ENCODE results near the gene RABGAP1L. TPM values are rescaled to one million over a fixed set of nuclear protein-coding genes. Genes with fewer than 3 reads are reported as not detected.

The RABGAP1L gene
- total RNA-seq, 2 experiments from 2014 or later, result 76.8 to 80.5 TPM

GRCh38 chr1:174768949-174769348, 609.6 kb downstream of the RABGAP1L start:
- no peaks in the 10 kb centered on the region for H3K27me3 Mint-ChIP-seq
- H3K9me3 Mint-ChIP-seq, result no peaks in the 10 kb centered on the region
- CTCF ChIA-PET, result interaction anchor here (0.9 kb wide), 1 partner anchor 31 kb away, joined by 3 read pairs; no protein-coding TSS in a partner anchor
- DNase-seq, result no peak
- POLR2A ChIA-PET, result interaction anchor here (0.6 kb wide), 1 partner anchor 230 kb away, joined by 3 read pairs; no protein-coding TSS in a partner anchor
- H3K36me3 Mint-ChIP-seq (ENCODE audit: low read depth), result no peaks in the 10 kb centered on the region
- no peak overlapping the region for H3K4me3 Mint-ChIP-seq
- no peak overlapping the region for H3K27ac Mint-ChIP-seq
- peaks cover 6% of the 10 kb centered on the region for H3K4me1 Mint-ChIP-seq

- Mint-ChIP-seq H3K36me3 (ENCODE audit: low read depth) (no peaks in the 10 kb centered on the region), H3K27ac (no peak overlapping the region), H3K27me3 (no peaks in the 10 kb centered on the region), H3K9me3 (no peaks in the 10 kb centered on the region), H3K4me3 (no peak overlapping the region), H3K4me1 (peaks cover 6% of the 10 kb centered on the region)
- DNase-seq, result no peak
- ChIA-PET POLR2A (no interaction called here), CTCF (interaction anchor here (0.9 to 2.1 kb wide), 4 partner anchors 30 to 229 kb away, joined by 3 to 11 read pairs (median 6); no protein-coding TSS in a partner anchor)
These were observed 610.7 kb downstream of the RABGAP1L start for GRCh38 chr1:174769961-174770549.

- Mint-ChIP-seq H3K4me3 (no peak overlapping the region), H3K27ac (no peak overlapping the region), H3K9me3 (no peaks in the 10 kb centered on the region), H3K4me1 (no peaks in the 10 kb centered on the region), H3K36me3 (ENCODE audit: low read depth) (peaks cover 3% of the 10 kb centered on the region), H3K27me3 (no peaks in the 10 kb centered on the region)
- ChIA-PET POLR2A (no interaction called here), CTCF (interaction anchor here (1.2 kb wide), 1 partner anchor 25 kb away, joined by 3 read pairs; no protein-coding TSS in a partner anchor)
- no peak for DNase-seq
These were observed 616.3 kb downstream of the RABGAP1L start for GRCh38 chr1:174775621-174776020.

- Mint-ChIP-seq H3K9me3 (no peaks in the 10 kb centered on the region), H3K4me1 (no peaks in the 10 kb centered on the region), H3K4me3 (no peak overlapping the region), H3K27me3 (no peaks in the 10 kb centered on the region), H3K36me3 (ENCODE audit: low read depth) (peaks cover 3% of the 10 kb centered on the region), H3K27ac (no peak overlapping the region)
- ChIA-PET POLR2A (no interaction called here), CTCF (no interaction called here)
- no peak for DNase-seq
These were observed 617.9 kb downstream of the RABGAP1L start for GRCh38 chr1:174777262-174777661.

GRCh38 chr1:174785510-174785909, 626.2 kb downstream of the RABGAP1L start:
- H3K4me1 Mint-ChIP-seq, result peaks cover 12% of the 10 kb centered on the region
- POLR2A ChIA-PET, result interaction anchor here (1.6 kb wide), 1 partner anchor 14 kb away, joined by 6 read pairs; no protein-coding TSS in a partner anchor
- no peaks in the 10 kb centered on the region for H3K9me3 Mint-ChIP-seq

GRCh38 chr1:174786358-174786757, 627.0 kb downstream of the RABGAP1L start:
- peaks cover 12% of the 10 kb centered on the region for H3K4me1 Mint-ChIP-seq
- H3K4me3 Mint-ChIP-seq, result no peak overlapping the region
- ChIA-PET CTCF (interaction anchor here (1.0 kb wide), 1 partner anchor 243 kb away, joined by 3 read pairs; no protein-coding TSS in a partner anchor), POLR2A (interaction anchor here (1.6 kb wide), 1 partner anchor 13 kb away, joined by 6 read pairs; no protein-coding TSS in a partner anchor)
- peaks cover 3% of the 10 kb centered on the region for H3K27me3 Mint-ChIP-seq
- no peak overlapping the region for H3K27ac Mint-ChIP-seq
- H3K36me3 Mint-ChIP-seq (ENCODE audit: low read depth), result no peaks in the 10 kb centered on the region
- DNase-seq, result no peak
- H3K9me3 Mint-ChIP-seq, result no peaks in the 10 kb centered on the region

More at GRCh38 chr1:174785510-174785909, 626.2 kb downstream of the RABGAP1L start:
- H3K36me3 Mint-ChIP-seq (ENCODE audit: low read depth), result no peaks in the 10 kb centered on the region
- no peak overlapping the region for H3K27ac Mint-ChIP-seq
- CTCF ChIA-PET, result no interaction called here
- no peak for DNase-seq
- H3K4me3 Mint-ChIP-seq, result no peak overlapping the region
- H3K27me3 Mint-ChIP-seq, result peaks cover 3% of the 10 kb centered on the region

GRCh38 chr1:174786760-174787159, 627.4 kb downstream of the RABGAP1L start:
- no peaks in the 10 kb centered on the region for H3K9me3 Mint-ChIP-seq
- CTCF ChIA-PET, result interaction anchor here (1.0 to 1.5 kb wide), 2 partner anchors 13 to 243 kb away, joined by 3 read pairs; no protein-coding TSS in a partner anchor

GRCh38 chr1:174788981-174789380, 629.7 kb downstream of the RABGAP1L start:
- Mint-ChIP-seq H3K27ac (no peak overlapping the region), H3K27me3 (peaks cover 3% of the 10 kb centered on the region), H3K36me3 (ENCODE audit: low read depth) (no peaks in the 10 kb centered on the region), H3K9me3 (no peaks in the 10 kb centered on the region), H3K4me1 (peaks cover 12% of the 10 kb centered on the region), H3K4me3 (no peak overlapping the region)
- no peak for DNase-seq
- CTCF ChIA-PET, result interaction anchor here (1.7 kb wide), 1 partner anchor 11 kb away, joined by 8 read pairs; no protein-coding TSS in a partner anchor
- POLR2A ChIA-PET, result interaction anchor here (1.0 to 2.3 kb wide), 2 partner anchors 9 to 11 kb away, joined by 3 to 6 read pairs; no protein-coding TSS in a partner anchor

More at GRCh38 chr1:174786760-174787159, 627.4 kb downstream of the RABGAP1L start:
- H3K4me3 Mint-ChIP-seq, result no peak overlapping the region
- H3K27ac Mint-ChIP-seq, result no peak overlapping the region
- no peak for DNase-seq
- H3K36me3 Mint-ChIP-seq (ENCODE audit: low read depth), result no peaks in the 10 kb centered on the region
- POLR2A ChIA-PET, result interaction anchor here (1.6 kb wide), 1 partner anchor 13 kb away, joined by 6 read pairs; no protein-coding TSS in a partner anchor
- H3K27me3 Mint-ChIP-seq, result peaks cover 3% of the 10 kb centered on the region
- H3K4me1 Mint-ChIP-seq, result peaks cover 12% of the 10 kb centered on the region

GRCh38 chr1:174789399-174789798, 630.1 kb downstream of the RABGAP1L start:
- H3K9me3 Mint-ChIP-seq, result no peaks in the 10 kb centered on the region
- no peak for DNase-seq
- no peaks in the 10 kb centered on the region for H3K36me3 Mint-ChIP-seq (ENCODE audit: low read depth)
- ChIA-PET POLR2A (interaction anchor here (1.0 to 2.3 kb wide), 2 partner anchors 9 to 10 kb away, joined by 3 to 6 read pairs; no protein-coding TSS in a partner anchor), CTCF (interaction anchor here (1.7 kb wide), 1 partner anchor 10 kb away, joined by 8 read pairs; no protein-coding TSS in a partner anchor)
- peaks cover 3% of the 10 kb centered on the region for H3K27me3 Mint-ChIP-seq
- no peak overlapping the region for H3K4me3 Mint-ChIP-seq
- peaks cover 12% of the 10 kb centered on the region for H3K4me1 Mint-ChIP-seq
- H3K27ac Mint-ChIP-seq, result no peak overlapping the region

- POLR2A ChIA-PET, result no interaction called here
- H3K36me3 Mint-ChIP-seq (ENCODE audit: low read depth), result no peaks in the 10 kb centered on the region
- CTCF ChIA-PET, result interaction anchor here (1.0 kb wide), 1 partner anchor 14 kb away, joined by 3 read pairs; no protein-coding TSS in a partner anchor
These were observed 632.5 kb downstream of the RABGAP1L start for GRCh38 chr1:174791863-174792262.

GRCh38 chr1:174794861-174795260, 635.5 kb downstream of the RABGAP1L start:
- DNase-seq, result no peak
- Mint-ChIP-seq H3K36me3 (ENCODE audit: low read depth) (no peaks in the 10 kb centered on the region), H3K27ac (no peak overlapping the region), H3K4me3 (no peak overlapping the region), H3K9me3 (no peaks in the 10 kb centered on the region), H3K4me1 (peaks cover 1% of the 10 kb centered on the region), H3K27me3 (no peaks in the 10 kb centered on the region)
- CTCF ChIA-PET, result no interaction called here
- POLR2A ChIA-PET, result interaction anchor here (1.7 kb wide), 1 partner anchor 205 kb away, joined by 4 read pairs; the partner anchor contains the start of gene CACYBP

More at GRCh38 chr1:174791863-174792262, 632.5 kb downstream of the RABGAP1L start:
- no peaks in the 10 kb centered on the region for H3K9me3 Mint-ChIP-seq
- H3K4me3 Mint-ChIP-seq, result no peak overlapping the region
- no peak for DNase-seq
- peaks cover 9% of the 10 kb centered on the region for H3K4me1 Mint-ChIP-seq
- H3K27me3 Mint-ChIP-seq, result peaks cover 3% of the 10 kb centered on the region
- no peak overlapping the region for H3K27ac Mint-ChIP-seq

GRCh38 chr1:174795806-174796205, 636.5 kb downstream of the RABGAP1L start:
- Mint-ChIP-seq H3K27ac (no peak overlapping the region), H3K36me3 (ENCODE audit: low read depth) (no peaks in the 10 kb centered on the region), H3K4me3 (no peak overlapping the region), H3K27me3 (no peaks in the 10 kb centered on the region), H3K4me1 (peaks cover 1% of the 10 kb centered on the region), H3K9me3 (no peaks in the 10 kb centered on the region)
- CTCF ChIA-PET, result interaction anchor here (0.6 kb wide), 1 partner anchor 24 kb away, joined by 3 read pairs; no protein-coding TSS in a partner anchor
- POLR2A ChIA-PET, result interaction anchor here (1.4 kb wide), 1 partner anchor 170 kb away, joined by 3 read pairs; no protein-coding TSS in a partner anchor
- DNase-seq, result no peak

- Mint-ChIP-seq H3K4me3 (no peak overlapping the region), H3K4me1 (peaks cover 6% of the 10 kb centered on the region), H3K27me3 (no peaks in the 10 kb centered on the region), H3K36me3 (ENCODE audit: low read depth) (no peaks in the 10 kb centered on the region), H3K27ac (no peak overlapping the region), H3K9me3 (no peaks in the 10 kb centered on the region)
- ChIA-PET CTCF (no interaction called here), POLR2A (interaction anchor here (1.2 to 5.4 kb wide), 2 partner anchors 8 to 202 kb away, joined by 3 to 56 read pairs; partner anchors contain the start of gene CACYBP)
- no peak for DNase-seq
These were observed 638.1 kb downstream of the RABGAP1L start for GRCh38 chr1:174797398-174797797.
